ENCODE measurements around the gene NCKAP5. TPM values are rescaled to one million over a fixed set of nuclear protein-coding genes. Genes with fewer than 3 reads are reported as not detected.

The NCKAP5 gene
- total RNA-seq, 1 donor from 2014 or later: 27.9 TPM

- TF ChIP-seq, protein P1, sequence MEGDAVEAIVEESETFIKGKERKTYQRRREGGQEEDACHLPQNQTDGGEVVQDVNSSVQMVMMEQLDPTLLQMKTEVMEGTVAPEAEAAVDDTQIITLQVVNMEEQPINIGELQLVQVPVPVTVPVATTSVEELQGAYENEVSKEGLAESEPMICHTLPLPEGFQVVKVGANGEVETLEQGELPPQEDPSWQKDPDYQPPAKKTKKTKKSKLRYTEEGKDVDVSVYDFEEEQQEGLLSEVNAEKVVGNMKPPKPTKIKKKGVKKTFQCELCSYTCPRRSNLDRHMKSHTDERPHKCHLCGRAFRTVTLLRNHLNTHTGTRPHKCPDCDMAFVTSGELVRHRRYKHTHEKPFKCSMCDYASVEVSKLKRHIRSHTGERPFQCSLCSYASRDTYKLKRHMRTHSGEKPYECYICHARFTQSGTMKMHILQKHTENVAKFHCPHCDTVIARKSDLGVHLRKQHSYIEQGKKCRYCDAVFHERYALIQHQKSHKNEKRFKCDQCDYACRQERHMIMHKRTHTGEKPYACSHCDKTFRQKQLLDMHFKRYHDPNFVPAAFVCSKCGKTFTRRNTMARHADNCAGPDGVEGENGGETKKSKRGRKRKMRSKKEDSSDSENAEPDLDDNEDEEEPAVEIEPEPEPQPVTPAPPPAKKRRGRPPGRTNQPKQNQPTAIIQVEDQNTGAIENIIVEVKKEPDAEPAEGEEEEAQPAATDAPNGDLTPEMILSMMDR (conservative IDR thresholded peaks at IDR 0.05): no peak
- H3K9me3 Mint-ChIP-seq: no peaks in the 10 kb centered on the region
- peak; percentile 12 for DNase-seq (ENCODE audit: low read depth, low spot score)
- peak within 1 kb of the TSS; percentile 93 for H3K4me3 Mint-ChIP-seq
- peaks cover 32% of the 10 kb centered on the region for H3K4me1 Mint-ChIP-seq
- H3K27ac Mint-ChIP-seq (ENCODE audit: unreplicated experiment): peak within 1 kb of the TSS; percentile 58
- no peaks in the 10 kb centered on the region for H3K36me3 Mint-ChIP-seq (ENCODE audit: low read depth)
- H3K27me3 Mint-ChIP-seq (ENCODE audit: low read depth): peaks cover 27% of the 10 kb centered on the region
These were observed 898.3 kb downstream of the NCKAP5 start, which contains the start of gene LYPD1 for GRCh38 chr2:132669908-132670495. LYPD1 (minus strand) TSS chr2:132670205; CDS start chr2:132669932, 273 bp downstream.

GRCh38 chr2:132668987-132669907 lies 899.0 kb downstream of the NCKAP5 start:
- peaks cover 27% of the 10 kb centered on the region for H3K27me3 Mint-ChIP-seq (ENCODE audit: low read depth)
- no peaks in the 10 kb centered on the region for H3K9me3 Mint-ChIP-seq
- peak; percentile 22 for DNase-seq (ENCODE audit: low read depth, low spot score)
- H3K4me1 Mint-ChIP-seq: peaks cover 32% of the 10 kb centered on the region
- TF ChIP-seq, protein P1 (conservative IDR thresholded peaks at IDR 0.05): peak; percentile 27
- peak overlapping the region; percentile 93 for H3K4me3 Mint-ChIP-seq
- no peak overlapping the region for H3K27ac Mint-ChIP-seq (ENCODE audit: unreplicated experiment)
- H3K36me3 Mint-ChIP-seq (ENCODE audit: low read depth): no peaks in the 10 kb centered on the region

GRCh38 chr2:132668189-132668823 lies 900.0 kb downstream of the NCKAP5 start:
- Mint-ChIP-seq H3K4me3 (peak overlapping the region; percentile 93), H3K36me3 (ENCODE audit: low read depth) (no peaks in the 10 kb centered on the region), H3K27ac (ENCODE audit: unreplicated experiment) (no peak overlapping the region), H3K9me3 (no peaks in the 10 kb centered on the region), H3K27me3 (ENCODE audit: low read depth) (peaks cover 27% of the 10 kb centered on the region), H3K4me1 (peaks cover 37% of the 10 kb centered on the region)
- peak; percentile 51 for DNase-seq (ENCODE audit: low read depth, low spot score)
- TF ChIP-seq, protein P1 (conservative IDR thresholded peaks at IDR 0.05): peak; percentile 58

DNA sequence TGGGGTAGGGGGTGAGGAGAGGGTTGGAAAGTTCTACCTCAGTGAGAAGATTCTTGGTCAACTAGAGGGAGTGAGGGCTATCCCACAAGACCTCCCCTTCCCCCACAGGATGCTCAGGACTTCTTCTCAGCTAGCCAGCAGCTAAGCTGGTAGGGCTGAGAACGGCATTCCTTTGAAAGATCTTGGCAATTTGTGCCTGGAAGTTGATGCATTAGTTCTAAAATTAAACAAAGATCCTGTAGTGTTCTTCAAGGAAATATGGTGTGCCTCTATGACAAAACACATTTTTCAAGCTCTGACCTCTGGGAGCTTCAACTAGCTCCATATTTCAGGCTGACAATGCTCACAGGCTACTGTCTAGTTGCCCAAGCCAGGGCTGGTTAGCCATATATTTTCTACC lies 900.6 kb downstream of the NCKAP5 start:
- H3K27me3 Mint-ChIP-seq (ENCODE audit: low read depth): peaks cover 27% of the 10 kb centered on the region
- DNase-seq (ENCODE audit: low read depth, low spot score): no peak
- no peaks in the 10 kb centered on the region for H3K9me3 Mint-ChIP-seq
- TF ChIP-seq, protein P1 (conservative IDR thresholded peaks at IDR 0.05): no peak
- no peak overlapping the region for H3K27ac Mint-ChIP-seq (ENCODE audit: unreplicated experiment)
- peaks cover under 1% of the 10 kb centered on the region for H3K36me3 Mint-ChIP-seq (ENCODE audit: low read depth)
- H3K4me1 Mint-ChIP-seq: peaks cover 33% of the 10 kb centered on the region
- peak overlapping the region; percentile 93 for H3K4me3 Mint-ChIP-seq

DNA sequence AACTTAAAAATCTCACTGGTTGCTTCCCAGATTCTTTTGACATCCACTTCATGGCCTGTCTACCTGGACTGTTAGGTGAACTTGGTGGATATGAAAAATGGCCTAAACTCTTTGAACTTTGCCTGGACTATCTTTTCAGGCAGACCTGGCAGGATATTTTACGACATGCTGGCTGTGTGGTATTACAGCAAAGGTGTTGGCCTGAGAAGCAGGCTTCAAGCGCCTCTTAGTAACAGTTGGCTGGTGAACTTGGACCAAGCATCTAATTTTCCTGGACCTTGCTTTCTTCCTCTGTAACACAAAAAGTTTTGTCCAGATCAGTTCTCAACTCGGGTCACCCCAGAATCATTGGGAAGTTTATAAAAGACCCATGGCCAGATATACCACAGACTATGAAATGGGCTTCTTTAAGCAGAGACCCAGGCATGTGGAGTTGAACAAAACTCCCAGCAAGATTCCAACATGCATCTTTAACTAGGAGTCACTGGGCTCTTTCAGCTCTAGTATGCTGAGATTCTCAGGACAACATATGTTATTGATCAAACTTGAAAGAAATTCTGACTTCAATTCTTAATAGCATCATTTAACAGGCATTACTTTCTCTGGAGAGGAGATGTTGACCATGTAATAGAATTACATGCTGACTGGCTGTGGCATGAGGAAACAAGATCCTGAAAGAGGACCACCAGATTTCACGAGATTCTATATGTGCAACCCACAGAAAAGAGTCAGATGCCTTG lies 902.7 kb downstream of the NCKAP5 start:
- Mint-ChIP-seq H3K27me3 (ENCODE audit: low read depth) (peaks cover 21% of the 10 kb centered on the region), H3K27ac (ENCODE audit: unreplicated experiment) (no peak overlapping the region), H3K36me3 (ENCODE audit: low read depth) (peaks cover 7% of the 10 kb centered on the region), H3K4me1 (peaks cover 21% of the 10 kb centered on the region), H3K4me3 (no peak overlapping the region), H3K9me3 (no peaks in the 10 kb centered on the region)
- TF ChIP-seq, protein P1 (conservative IDR thresholded peaks at IDR 0.05): no peak
- DNase-seq (ENCODE audit: low read depth, low spot score): no peak

Measured in neural crest cell (in vitro differentiated cells).